ENCODE data around the gene MYLK. TPM values are rescaled to one million over a fixed set of nuclear protein-coding genes. Genes with fewer than 3 reads are reported as not detected.

Gene MYLK
- total RNA-seq, 1 experiment from 2014 or later = 23.0 TPM

DNA sequence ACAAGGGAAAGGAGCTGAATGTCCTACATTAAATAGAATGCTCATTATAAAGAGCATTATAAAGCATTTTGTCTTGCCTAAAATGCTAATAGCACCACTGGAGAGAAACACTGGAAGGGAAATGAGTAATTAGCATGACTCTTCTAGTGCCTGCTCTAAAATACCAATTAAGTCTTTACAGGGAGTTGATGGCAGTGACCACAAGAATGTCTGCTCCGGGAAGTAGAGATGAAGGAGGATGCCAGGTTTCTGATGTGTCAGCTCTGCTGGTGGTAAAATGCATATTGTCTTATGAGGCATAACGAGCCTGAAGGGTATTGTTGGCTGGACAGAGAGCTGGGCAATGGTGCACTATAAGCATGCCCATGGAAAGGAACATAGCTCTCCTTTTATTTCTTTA, 49.5 kb downstream of the MYLK start:
- Histone ChIP-seq H3K36me3 (ENCODE audit: control insufficient read depth, insufficient read depth, low read length) (no peaks in the 10 kb centered on the region; the same call in 1 of the 2 replicates), H3K4me3 (ENCODE audit: low read depth, low read length) (no peak overlapping the region), H3K9me3 (peaks cover 12% of the 10 kb centered on the region), H3K4me1 (no peaks in the 10 kb centered on the region), H3K27me3 (replicated peaks; ENCODE audit: control insufficient read depth, insufficient read depth, low read length) (no peaks in the 10 kb centered on the region)
- no TSS peak for BruUV-seq (replicated peaks)
- TF ChIP-seq, protein P1, sequence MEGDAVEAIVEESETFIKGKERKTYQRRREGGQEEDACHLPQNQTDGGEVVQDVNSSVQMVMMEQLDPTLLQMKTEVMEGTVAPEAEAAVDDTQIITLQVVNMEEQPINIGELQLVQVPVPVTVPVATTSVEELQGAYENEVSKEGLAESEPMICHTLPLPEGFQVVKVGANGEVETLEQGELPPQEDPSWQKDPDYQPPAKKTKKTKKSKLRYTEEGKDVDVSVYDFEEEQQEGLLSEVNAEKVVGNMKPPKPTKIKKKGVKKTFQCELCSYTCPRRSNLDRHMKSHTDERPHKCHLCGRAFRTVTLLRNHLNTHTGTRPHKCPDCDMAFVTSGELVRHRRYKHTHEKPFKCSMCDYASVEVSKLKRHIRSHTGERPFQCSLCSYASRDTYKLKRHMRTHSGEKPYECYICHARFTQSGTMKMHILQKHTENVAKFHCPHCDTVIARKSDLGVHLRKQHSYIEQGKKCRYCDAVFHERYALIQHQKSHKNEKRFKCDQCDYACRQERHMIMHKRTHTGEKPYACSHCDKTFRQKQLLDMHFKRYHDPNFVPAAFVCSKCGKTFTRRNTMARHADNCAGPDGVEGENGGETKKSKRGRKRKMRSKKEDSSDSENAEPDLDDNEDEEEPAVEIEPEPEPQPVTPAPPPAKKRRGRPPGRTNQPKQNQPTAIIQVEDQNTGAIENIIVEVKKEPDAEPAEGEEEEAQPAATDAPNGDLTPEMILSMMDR (IDR thresholded peaks at IDR 0.05; ENCODE audit: insufficient read depth in 1 of 2, low read depth in 1 of 2, low read length in 1 of 2, severe bottlenecking in 1 of 2, unreplicated experiment in 1 of 2) = no peak
- H3K4me1 Mint-ChIP-seq (ENCODE audit: low read depth, unreplicated experiment) = no peaks in the 10 kb centered on the region
- intact Hi-C loops (cut with micrococcal nuclease; ENCODE audit: unreplicated experiment) = no loop called here
- no peak overlapping the region for H3K27ac Mint-ChIP-seq (ENCODE audit: unreplicated experiment)
- POLR2A ChIA-PET = no interaction called here
- no peaks in the 10 kb centered on the region for H3K36me3 Mint-ChIP-seq (ENCODE audit: insufficient read depth, unreplicated experiment)
- CTCF ChIA-PET = no interaction called here
- no peak overlapping the region for H3K4me3 Mint-ChIP-seq (ENCODE audit: unreplicated experiment)
- no peaks in the 10 kb centered on the region for H3K27me3 Mint-ChIP-seq (ENCODE audit: insufficient read depth, unreplicated experiment)
- H3K9me3 Mint-ChIP-seq (ENCODE audit: unreplicated experiment) = peaks cover 12% of the 10 kb centered on the region
- DNase-seq = no peak

DNA sequence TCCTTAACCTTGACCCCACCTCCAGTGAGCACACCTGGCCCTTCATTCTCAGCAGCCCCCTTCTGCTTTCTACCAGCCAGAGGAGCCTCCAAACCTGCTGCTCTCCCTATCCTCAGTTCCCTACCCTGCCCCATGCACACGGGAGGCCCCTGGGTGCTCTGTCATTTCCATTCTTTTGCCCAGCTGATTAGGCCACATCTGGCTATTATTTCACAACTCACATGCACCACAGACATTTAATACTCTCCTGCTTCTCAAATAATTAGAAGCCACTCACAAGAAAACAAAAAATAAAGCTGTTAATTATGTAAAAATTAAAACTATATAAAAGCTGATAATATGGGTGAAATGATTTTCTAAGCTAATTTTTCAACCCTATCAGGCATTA, 50.7 kb downstream of the MYLK start:
- H3K36me3 ChIP-seq (ENCODE audit: control insufficient read depth, insufficient read depth, low read length) = no peaks in the 10 kb centered on the region; the same call in 1 of the 2 replicates
- intact Hi-C loops (cut with micrococcal nuclease; ENCODE audit: unreplicated experiment) = no loop called here
- no peaks in the 10 kb centered on the region for H3K4me1 ChIP-seq
- POLR2A ChIA-PET = no interaction called here
- no peak overlapping the region for H3K4me3 ChIP-seq (ENCODE audit: low read depth, low read length)
- no peaks in the 10 kb centered on the region for H3K36me3 Mint-ChIP-seq (ENCODE audit: insufficient read depth, unreplicated experiment)
- no peak overlapping the region for H3K27ac Mint-ChIP-seq (ENCODE audit: unreplicated experiment)
- H3K4me1 Mint-ChIP-seq (ENCODE audit: low read depth, unreplicated experiment) = no peaks in the 10 kb centered on the region
- H3K9me3 ChIP-seq = peaks cover 17% of the 10 kb centered on the region
- no peak overlapping the region for H3K4me3 Mint-ChIP-seq (ENCODE audit: unreplicated experiment)
- BruUV-seq (replicated peaks) = no TSS peak
- no peaks in the 10 kb centered on the region for H3K27me3 Mint-ChIP-seq (ENCODE audit: insufficient read depth, unreplicated experiment)
- CTCF ChIA-PET = no interaction called here
- no peak for DNase-seq
- TF ChIP-seq, protein P1 (IDR thresholded peaks at IDR 0.05; ENCODE audit: insufficient read depth in 1 of 2, low read depth in 1 of 2, low read length in 1 of 2, severe bottlenecking in 1 of 2, unreplicated experiment in 1 of 2) = no peak
- no peaks in the 10 kb centered on the region for H3K27me3 ChIP-seq (replicated peaks; ENCODE audit: control insufficient read depth, insufficient read depth, low read length)
- peaks cover 11% of the 10 kb centered on the region for H3K9me3 Mint-ChIP-seq (ENCODE audit: unreplicated experiment)

DNA sequence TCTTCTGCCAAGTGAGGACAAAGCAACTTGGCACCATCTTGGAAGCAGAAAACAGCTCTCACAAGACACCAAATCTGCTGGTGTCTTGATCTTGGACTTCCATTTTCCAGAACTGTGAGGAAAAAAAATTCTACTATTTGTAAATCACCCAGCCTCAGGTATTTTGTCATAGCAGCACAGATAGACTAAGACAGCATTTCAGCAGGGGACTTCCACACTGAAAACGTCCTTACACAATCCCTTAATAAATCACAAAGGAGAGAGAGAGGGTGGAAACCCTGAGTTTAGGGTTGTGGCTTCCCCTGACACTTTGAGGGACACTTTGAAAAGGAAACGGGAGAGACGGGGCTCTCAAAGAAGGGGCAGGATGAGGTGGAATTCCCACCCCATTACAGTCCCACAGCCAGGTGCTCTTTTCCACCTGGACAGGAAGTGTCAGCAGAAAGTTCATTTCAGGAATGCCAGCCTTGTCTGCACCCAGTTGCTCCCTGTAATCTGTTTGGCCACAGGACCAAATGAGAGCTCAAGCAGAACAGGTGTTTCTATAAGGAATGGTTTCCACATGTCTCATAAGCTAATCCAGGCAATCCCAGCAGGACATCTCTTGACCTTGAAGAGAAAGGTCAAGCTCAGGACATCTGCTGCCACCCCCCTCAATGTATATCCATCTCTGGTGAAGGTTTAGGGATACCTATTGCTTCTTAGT, 51.3 kb downstream of the MYLK start:
- Mint-ChIP-seq H3K36me3 (ENCODE audit: insufficient read depth, unreplicated experiment) (no peaks in the 10 kb centered on the region), H3K4me3 (ENCODE audit: unreplicated experiment) (no peak overlapping the region), H3K27me3 (ENCODE audit: insufficient read depth, unreplicated experiment) (no peaks in the 10 kb centered on the region), H3K4me1 (ENCODE audit: low read depth, unreplicated experiment) (no peaks in the 10 kb centered on the region), H3K27ac (ENCODE audit: unreplicated experiment) (no peak overlapping the region), H3K9me3 (ENCODE audit: unreplicated experiment) (peaks cover 16% of the 10 kb centered on the region)
- no peaks in the 10 kb centered on the region; the same call in 1 of the 2 replicates for H3K36me3 ChIP-seq (ENCODE audit: control insufficient read depth, insufficient read depth, low read length)
- intact Hi-C loops (cut with micrococcal nuclease; ENCODE audit: unreplicated experiment) = no loop called here
- no TSS peak for BruUV-seq (replicated peaks)
- no peaks in the 10 kb centered on the region for H3K4me1 ChIP-seq
- peaks cover 18% of the 10 kb centered on the region for H3K9me3 ChIP-seq
- DNase-seq = no peak
- TF ChIP-seq, protein P1 (IDR thresholded peaks at IDR 0.05; ENCODE audit: insufficient read depth in 1 of 2, low read depth in 1 of 2, low read length in 1 of 2, severe bottlenecking in 1 of 2, unreplicated experiment in 1 of 2) = no peak
- ChIA-PET POLR2A (no interaction called here), CTCF (no interaction called here)
- no peaks in the 10 kb centered on the region for H3K27me3 ChIP-seq (replicated peaks; ENCODE audit: control insufficient read depth, insufficient read depth, low read length)
- no peak overlapping the region for H3K4me3 ChIP-seq (ENCODE audit: low read depth, low read length)

Data from Caco-2 (cell line).